ENCODE data around the gene LRRC4C.

The LRRC4C gene

GRCh38 chr11:40139066-40139465 lies 1320.4 kb downstream of the LRRC4C start:
- DNase-seq, result no peak

- no peak for DNase-seq
Observed at GRCh38 chr11:40134820-40135570, 1324.5 kb downstream of the LRRC4C start.

- DNase-seq, result no peak
Observed at GRCh38 chr11:40133498-40133897, 1326.0 kb downstream of the LRRC4C start.

GRCh38 chr11:40132912-40133311 lies 1326.5 kb downstream of the LRRC4C start:
- no peak for DNase-seq

- DNase-seq, result no peak
Observed at GRCh38 chr11:40130427-40130826, 1329.0 kb downstream of the LRRC4C start.

GRCh38 chr11:40129266-40129665 lies 1330.2 kb downstream of the LRRC4C start:
- no peak for DNase-seq

- DNase-seq, result no peak
Observed at GRCh38 chr11:40125054-40125453, 1334.4 kb downstream of the LRRC4C start.

GRCh38 chr11:40119661-40120060 lies 1339.8 kb downstream of the LRRC4C start:
- DNase-seq, result no peak

GRCh38 chr11:40118780-40119179 lies 1340.7 kb downstream of the LRRC4C start:
- DNase-seq, result no peak

- no peak for DNase-seq
Observed at GRCh38 chr11:40118026-40118425, 1341.4 kb downstream of the LRRC4C start.

- no peak for DNase-seq
Observed at GRCh38 chr11:40104941-40105550, 1354.4 kb downstream of the LRRC4C start.

GRCh38 chr11:40100781-40101180 lies 1358.7 kb downstream of the LRRC4C start:
- DNase-seq, result no peak

GRCh38 chr11:40100162-40100553 lies 1359.3 kb downstream of the LRRC4C start:
- DNase-seq, result no peak

- DNase-seq, result no peak
Observed at GRCh38 chr11:40099426-40100161, 1359.9 kb downstream of the LRRC4C start.

- DNase-seq, result no peak
Observed at GRCh38 chr11:40095446-40095845, 1364.0 kb downstream of the LRRC4C start.

- no peak for DNase-seq
Observed at GRCh38 chr11:40094954-40095353, 1364.5 kb downstream of the LRRC4C start.

GRCh38 chr11:40080434-40080833 lies 1379.0 kb downstream of the LRRC4C start:
- no peak for DNase-seq

All from CD4-positive, alpha-beta T cell treated with Interleukin-17A for 1 hour (primary cell).